ENCODE results near the gene PRKCE.

PRKCE gene

DNA sequence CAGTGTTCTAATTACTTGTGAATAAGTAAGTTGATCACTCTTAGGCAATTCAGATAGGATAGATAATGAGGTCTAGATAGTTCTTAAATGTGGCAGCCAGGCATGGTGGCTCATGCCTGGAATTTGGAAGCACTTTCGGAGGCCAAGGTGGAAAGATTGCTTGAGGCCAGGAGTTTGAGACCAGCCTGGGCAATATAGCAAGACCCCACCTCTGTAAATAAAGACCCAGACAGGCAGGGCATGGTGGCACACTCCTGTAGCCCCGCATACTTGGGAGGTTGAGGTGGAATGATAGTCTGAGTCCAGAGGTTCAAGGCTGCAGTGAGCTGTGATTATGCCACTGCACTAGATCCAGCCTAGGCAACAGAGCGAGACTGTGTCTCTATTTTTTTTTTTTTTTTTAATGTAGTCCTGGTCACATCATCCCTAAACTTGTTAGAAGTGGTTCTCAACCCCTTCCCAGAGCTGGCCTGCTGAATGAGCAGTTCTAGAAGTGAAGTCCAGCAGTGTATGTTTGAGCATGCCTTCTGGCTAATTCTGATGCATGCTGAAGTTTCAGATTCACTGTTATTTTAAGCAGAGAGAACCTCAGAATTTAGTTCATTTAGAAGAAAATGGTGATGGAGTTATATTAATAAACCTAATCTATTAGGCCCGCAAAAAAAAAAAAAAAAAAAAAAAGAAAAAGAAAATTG, 306.2 kb downstream of the PRKCE start:
- no peak for DNase-seq (ENCODE audit: low read depth, low spot score)

DNA sequence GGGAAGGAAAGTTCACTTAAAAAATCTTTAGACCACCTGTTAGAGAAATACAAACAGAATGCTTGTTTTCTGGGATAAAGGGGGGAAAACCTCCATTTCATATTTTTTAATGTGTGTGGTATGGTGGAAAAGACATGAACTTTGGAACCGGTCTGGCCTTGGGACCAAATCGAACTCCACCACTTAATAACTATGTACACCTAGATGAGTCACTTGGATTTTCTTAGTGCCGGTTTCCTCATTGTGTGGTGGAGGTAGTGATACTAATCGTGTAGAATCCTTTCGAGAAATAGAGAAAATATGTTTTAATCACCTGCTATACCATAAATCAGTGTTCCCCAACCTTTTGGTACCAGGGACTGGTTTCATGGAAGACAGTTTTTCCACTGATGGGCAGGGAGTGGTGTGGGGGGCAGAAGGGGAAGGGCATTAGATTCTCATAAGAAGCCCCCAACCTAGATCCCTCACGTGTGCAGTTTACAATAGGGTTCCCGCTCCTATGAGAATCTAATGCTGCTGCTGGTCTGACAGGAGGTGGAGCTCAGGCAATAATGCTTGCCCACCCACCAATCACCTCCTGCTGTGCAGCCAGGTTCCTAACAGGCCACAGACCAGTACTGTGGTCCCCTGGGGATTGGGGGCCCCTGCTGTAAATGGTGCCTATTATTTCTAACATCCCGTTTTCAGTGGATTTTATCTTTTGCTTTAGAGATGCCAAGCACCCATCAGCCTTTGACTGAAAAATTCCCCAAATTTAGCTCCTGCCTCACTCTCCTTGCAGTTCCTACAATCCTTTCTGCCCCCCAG, 308.8 kb downstream of the PRKCE start:
- no peak for DNase-seq (ENCODE audit: low read depth, low spot score)

DNA sequence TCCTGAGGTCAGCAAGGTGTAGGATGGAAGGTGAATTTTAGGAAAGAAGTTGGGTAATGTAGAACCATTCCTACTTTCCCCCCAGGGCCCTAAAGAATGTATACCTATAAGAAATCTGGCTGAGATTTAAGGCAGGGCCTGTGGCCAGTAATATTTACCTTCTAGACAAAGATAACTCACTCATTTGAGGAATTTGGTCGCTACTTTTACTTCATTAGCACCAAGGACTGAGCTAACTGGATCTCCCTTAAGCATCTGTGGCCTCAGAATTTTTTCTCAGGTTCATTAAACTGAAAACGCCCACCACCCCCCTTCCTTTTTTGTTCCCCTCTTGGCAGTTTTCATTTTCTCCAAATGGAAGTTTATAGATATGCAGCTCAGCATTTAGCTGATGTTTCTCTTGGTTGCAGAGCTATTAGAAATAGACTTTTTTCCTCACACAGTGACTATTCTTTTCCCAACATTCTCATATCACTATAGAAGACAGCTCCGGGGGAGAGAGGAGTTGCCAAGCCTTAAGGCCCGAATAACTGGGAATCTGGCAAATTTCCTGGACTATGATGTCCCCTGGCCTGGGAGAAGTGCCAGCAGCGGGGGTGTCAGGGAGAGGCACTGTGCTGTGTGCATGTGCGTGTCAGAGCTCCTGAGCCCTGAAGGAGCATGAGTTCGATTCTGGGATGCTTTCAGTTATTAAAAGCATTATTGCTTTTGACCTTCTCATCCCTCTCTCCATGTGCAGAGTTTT, 310.9 kb downstream of the PRKCE start:
- DNase-seq (ENCODE audit: low read depth, low spot score), result no peak

DNA sequence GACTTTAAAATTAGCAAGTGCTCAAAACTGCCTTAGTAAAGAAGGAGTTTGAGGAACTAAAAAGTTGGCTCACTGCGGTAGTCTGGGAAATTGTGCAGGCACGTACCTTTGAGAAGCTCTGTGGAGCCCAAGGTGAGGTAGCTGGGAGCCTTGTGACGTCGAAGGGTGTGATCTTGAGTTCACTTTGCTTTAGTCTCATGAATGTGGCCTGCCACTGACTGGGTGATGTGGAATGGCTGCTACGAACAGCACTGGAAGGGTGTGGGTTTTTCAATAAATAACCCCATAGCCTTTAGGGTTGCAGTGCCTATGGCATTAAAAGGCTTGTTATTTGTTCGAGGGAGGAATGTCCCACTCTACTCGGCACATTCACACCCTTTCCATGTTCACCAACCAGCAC, 312.3 kb downstream of the PRKCE start:
- no peak for DNase-seq (ENCODE audit: low read depth, low spot score)

DNA sequence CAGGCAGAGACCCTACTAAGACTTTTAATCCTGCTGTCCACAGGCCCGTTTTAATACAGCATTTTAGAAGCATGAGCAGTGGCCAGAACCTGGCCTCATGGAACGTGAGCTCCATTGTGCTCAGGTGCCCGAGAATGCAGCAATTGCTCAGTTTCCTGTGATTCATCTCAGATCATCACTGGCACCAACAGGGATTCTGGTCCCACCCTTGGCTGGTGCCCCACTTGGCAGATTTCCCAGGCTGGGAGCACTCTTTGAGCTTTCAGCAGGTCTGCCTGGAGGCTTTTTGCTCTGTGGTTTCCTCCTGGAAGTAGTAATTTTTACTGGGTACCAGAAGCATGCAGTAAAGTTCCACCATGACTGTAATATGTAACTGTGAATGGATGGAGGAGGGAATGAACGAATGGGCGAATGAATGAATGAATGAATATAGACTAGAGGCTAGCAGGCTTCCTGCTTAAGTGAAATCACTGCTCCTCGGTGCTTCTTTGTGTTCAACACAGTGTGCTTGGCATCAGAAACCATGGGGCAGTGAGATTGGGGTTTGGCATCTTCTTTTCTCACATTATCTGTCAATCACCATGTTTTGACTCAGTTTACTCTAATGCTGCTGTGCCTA, 312.9 kb downstream of the PRKCE start:
- no peak for DNase-seq (ENCODE audit: low read depth, low spot score)

DNA sequence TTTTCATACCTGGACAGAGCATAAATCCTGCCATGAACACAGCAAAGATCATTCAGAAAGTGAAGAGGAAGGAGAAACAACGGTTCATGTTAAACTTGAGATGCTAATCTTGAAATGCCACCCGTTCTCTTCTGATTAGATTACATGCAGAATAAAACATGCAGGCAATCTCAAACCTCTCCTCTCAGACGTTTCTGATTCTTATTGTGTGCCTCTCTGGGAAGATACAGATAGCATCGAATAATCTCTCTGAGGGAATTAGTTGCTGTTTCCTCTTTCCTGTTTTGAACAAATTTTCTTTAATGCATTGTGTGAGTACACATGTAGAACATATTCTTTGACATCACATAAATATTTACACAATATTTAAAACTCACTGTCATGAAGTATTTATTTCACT, 313.4 kb downstream of the PRKCE start:
- no peak for DNase-seq (ENCODE audit: low read depth, low spot score)

DNA sequence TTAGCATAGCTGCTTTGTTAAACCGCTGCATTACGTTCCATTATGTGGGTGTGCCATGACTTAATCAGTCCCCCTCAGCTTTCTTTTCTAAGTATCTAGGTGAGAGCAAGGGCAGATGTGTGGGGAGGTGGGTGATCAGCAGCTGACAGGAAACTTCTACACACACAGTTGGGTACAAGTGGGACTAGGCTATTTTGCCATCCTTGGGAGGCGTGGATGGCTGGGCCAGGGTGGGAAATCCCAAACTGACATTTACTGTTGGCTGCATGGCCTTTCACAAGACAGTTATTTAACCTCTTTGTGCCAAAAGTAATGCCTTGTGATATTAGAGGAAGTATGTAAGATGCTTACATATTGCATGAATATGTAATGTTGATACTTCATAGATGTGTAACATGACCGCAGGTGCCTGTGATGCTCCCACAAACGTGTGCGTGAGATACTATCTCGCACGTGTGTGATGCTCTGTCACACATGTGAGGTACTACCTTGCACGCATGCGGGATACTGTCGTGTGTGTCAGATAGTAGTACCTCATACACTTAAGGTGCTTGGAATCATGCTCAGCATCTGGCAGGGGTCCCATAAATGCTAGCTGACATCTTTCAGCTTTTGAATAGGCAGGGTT, 314.5 kb downstream of the PRKCE start:
- no peak for DNase-seq (ENCODE audit: low read depth, low spot score)

DNA sequence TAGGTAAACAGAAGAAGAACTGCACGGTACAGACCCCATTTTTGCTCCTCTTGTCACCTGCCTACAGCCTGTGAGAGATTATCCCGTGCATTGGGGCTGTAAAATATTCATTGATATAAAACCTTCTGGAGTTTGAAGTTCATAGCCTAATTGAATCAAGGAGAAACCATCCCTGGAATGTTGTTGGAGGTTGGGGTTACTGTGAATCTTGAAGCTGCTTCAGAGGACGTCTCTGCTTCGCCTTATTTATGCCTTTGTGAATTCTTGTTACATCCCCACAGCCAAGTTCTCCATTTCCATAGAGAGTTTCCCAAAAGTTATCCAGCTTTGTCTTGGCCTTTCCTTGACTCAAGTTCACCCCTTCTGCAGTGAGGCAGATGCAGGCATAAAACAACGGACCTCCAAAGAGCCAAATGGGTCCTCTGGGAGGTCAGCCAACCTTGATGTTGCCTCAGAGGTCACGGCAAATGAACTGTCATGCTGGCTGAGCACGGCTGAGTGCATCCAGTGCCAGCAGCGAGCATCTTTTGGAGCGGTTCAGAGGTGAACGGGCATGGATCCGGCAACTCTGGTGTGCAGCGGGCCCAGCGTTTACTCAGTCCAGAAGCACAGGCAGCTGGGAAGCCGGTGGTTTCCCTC, 317.6 kb downstream of the PRKCE start:
- no peak for DNase-seq (ENCODE audit: low read depth, low spot score)

DNA sequence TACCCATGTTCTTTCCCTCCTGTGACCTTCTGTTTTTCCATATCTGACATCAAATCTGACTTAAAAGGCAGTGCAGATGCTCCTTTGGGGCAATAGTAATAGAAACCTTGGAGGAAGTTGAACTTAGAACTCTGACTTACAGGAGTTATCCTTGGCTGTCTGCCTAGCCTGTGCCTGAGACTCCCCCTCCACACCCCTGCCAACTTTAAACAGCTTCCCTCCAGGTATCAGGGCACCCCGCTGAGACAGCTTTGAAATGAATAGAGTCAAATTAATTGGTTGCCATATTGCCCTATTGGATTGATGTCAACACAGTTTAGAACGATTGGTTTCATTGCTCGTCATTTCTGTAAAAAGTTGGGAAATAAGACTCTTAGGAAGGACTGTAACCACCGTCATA, 322.0 kb downstream of the PRKCE start:
- no peak for DNase-seq (ENCODE audit: low read depth, low spot score)

DNA sequence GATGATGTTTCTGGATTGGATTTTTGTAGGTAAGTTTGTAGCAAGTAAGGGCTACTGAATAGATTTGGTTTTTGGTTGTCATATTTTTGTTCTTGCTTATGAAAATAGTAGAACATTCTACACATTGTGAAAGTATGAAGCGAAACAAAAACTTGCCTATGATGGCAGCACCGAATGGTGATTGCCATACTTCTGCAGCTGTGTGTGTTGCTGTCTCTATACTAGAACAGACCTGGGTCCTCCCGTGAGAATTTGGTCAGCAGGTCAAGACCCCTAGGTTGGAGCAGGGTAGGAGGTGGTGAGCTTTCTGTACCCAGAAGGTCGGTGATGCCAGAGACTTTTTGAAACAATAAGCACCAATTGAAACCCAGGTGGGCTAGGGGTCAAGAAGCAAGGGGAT, 322.6 kb downstream of the PRKCE start:
- DNase-seq (ENCODE audit: low read depth, low spot score), result no peak

DNA sequence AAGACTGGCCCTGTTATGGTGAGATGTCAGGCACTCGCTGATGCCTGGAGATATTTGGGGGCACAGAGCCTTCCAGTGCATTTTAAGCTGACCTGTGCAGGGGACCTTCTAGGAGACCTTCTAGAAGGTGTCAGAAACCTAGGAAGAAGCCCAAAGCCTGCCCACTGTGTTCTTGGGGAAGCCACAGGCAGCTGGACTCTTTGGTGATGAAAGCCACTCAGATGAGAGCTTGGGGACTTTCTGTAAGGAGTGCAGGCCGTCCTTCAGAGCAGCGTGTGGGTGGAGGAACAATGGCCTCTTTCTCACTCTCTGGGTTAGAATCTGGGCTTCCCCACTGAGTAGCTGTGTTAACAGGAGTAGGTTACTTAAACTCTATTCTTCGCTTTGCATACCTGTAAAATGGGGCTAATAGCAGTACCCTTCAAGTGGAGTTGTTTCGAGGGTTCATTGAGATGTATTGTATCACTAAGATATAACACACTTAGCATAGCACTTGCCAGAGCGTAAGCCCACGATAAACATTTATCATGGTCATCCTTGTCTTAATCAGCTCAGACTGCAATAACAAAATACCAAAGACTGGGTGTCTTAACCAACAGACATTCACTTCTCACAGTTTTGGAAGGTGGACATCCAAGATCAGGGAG, 323.4 kb downstream of the PRKCE start:
- DNase-seq (ENCODE audit: low read depth, low spot score), result no peak

DNA sequence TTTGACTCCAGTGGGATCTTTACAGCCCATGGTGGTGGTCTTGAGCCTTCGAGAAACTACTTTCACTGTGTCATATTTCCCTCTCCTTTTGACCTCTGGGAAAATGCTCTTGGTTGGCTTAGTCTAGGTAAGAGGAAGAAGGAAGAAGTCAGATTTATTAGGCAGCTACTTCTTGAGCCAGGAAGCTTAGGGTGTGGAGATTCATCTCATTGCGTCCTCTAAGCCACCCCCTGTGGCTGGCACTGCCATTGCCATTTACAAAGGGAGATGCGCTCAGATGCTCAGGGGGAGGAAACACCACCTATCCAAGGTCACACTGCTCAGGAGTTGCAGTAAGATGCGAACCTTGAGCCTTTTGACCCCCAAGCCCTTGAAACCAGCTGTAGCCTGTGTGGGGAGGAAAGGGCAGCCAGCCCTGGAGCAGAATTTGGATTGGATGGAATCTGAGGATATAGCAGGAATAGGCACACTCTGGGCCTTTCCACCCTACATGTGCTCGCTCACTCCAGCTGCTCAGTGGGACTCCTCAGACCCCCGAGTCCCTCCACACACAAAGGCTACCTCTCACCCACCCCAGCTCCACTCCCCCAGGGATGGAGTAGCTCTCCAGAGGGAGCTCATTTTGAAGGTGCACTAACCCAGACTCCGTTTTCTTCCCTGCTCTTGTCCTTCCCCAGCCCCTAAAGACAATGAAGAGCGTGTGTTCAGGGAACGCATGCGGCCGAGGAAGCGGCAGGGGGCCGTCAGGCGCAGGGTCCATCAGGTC, 324.5 kb downstream of the PRKCE start:
- DNase-seq (ENCODE audit: low read depth, low spot score), result no peak

DNA sequence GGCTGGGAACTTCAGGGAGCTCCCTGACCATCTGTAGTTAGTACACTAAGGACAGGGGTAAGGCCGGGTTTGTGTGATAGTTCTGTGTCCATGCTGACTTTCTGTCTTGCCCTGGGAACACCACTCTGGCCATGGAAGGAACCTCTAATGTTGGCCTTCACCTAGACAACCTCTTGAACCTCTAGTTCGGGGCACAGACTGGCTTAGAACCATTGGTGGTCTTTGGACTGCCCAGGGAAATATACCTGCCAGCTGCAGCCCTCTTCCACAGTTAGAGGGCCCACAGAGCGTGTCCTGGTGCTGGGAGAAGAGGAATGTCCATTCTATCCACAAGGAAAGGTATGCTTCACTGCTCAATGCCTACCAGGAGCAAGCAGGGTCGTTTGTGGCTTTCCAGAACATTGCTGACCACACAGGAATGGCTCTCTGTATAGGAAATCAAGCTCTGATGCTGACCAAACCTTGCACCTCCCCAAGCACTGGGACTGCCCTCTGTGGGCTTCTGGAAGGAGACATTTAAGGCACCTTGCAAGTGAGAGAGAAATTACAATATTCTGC, 326.9 kb downstream of the PRKCE start:
- DNase-seq (ENCODE audit: low read depth, low spot score), result no peak

DNA sequence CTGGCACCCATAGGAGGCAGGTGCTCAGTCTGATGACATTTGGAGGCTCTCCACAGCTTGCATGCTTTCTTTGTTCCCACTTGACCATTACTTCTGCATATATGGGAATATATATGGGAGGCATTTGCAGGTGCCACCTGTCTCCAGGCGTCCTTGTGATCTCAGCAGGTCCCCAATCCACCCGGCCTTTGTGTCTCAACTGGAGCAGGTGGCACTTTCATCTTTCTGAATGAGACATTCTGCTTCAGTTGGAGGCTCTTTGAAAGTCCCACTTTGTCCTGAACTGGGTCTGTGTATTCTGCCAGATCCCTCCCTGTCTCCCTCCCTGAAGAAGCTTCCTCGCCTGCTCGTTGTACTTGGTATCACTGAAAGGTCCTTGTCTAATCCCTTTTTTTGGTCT, 327.6 kb downstream of the PRKCE start:
- DNase-seq (ENCODE audit: low read depth, low spot score), result no peak

DNA sequence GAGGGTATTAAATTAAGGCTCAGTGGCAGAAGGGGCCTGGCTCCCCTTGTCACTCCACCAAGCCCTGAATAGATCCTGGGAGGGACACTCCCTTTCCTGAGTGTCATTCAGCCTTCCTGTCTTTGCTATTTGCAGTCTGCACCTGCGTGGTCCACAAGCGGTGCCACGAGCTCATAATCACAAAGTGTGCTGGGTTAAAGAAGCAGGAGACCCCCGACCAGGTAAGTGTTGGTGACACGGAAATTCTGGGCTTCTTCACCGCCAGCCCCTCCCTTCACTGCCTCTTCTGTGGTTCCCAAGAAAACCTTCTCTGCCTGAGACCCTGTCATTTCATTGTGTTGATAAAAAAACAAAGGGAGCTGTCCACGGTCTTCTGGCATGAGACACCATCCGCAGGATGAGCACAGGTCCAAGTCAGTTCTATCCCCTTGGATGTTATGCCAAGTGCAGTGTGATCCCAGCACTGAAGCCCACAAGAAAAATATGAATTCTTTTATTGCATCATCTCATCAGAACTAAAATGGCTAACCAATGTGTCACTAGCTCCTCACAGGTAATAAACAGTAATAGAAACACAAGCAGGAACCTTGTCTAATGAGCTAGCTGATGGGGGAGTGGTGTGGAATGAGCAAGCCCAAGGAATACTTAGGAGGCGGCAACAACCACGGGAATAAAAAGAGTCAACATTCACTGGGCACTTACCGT, 328.8 kb downstream of the PRKCE start:
- no peak for DNase-seq (ENCODE audit: low read depth, low spot score)

DNA sequence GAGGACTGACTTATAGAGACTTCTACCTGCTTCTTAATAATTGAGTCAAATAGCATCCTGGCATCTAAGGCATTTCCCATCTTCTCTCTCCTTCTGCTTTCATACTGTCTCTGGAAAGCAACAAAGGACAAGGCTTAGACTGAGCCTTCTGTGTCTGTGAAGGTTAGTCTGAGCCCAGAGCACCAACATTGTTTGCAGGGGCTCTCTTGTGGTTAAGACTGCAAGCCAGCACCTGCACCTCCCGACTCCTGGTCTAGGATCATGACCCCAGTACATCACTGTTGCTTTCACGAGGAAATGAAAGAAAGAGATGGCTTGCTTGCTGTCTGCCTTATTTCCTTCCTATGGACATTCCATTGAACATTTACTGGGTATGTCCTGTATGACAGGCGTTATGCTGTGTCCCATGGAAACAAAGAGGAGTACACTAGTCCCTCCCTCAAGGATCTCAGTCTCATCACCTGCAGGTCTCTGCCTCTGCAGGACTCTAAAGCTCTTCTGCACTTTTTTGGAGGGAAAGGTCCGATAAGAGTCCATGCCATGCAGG, 330.0 kb downstream of the PRKCE start:
- no peak for DNase-seq (ENCODE audit: low read depth, low spot score)

DNA sequence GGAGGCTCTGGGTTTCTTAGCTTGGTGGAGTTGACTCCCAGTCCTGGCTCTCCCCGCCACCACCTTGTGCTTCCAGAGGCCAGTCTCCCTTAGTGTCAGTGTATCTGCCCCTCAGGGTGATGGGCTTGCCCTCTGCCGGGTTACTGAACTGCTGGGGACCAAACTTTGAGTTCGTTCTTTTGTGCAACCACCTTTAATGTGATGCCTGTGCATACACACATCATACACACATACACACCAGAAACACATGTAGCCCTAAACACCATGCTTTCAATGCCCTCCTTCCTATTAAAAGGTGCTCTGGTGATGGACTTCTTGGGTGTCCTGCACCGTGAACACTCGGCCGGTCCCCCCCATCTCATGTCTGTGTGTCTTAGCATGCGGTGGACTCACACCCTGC, 330.6 kb downstream of the PRKCE start:
- DNase-seq (ENCODE audit: low read depth, low spot score), result no peak

DNA sequence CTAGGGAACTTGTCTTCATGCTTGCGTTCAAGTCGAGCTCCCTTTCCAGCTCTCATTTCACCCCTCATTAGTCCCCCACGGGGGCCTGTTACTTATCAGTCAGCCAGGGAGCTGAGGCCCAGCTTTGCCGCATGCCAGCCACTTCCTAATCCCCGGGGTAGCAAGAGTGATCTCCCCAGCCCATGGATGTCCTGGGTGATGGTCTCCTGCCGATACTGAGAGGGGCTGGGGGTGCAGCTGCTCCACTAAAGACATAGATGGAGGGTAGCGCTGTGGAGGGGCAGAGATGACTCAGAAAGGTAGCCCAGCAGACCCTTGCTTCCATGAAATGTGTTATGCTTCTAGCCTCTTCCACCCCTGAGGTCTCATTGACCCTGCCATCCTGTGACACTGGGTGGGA, 331.7 kb downstream of the PRKCE start:
- DNase-seq (ENCODE audit: low read depth, low spot score), result no peak

DNA sequence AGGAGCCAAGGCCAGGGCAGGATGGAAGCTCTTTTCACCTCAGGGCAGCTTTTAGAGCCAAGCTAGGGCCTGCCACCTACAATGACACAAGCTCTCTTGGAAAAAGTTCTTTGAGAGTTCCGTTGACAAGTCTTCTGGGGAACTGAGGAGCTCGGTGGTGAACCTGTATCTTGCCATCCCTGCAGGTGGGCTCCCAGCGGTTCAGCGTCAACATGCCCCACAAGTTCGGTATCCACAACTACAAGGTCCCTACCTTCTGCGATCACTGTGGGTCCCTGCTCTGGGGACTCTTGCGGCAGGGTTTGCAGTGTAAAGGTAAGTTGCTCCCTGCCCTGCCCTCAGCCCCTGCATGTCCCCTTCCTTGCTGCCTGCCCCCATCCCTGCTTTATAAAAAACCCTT, 332.9 kb downstream of the PRKCE start:
- DNase-seq (ENCODE audit: low read depth, low spot score), result no peak

All from activated CD4-positive, CD25-positive, alpha-beta regulatory T cell treated with anti-CD3 and anti-CD28 coated beads, Interleukin-2, amount 50 U/mL, for 16 hours (primary cell).